ENCODE measurements around the gene DBT.

GRCh38 chr1:100279358-100279923, 29.8 kb upstream of the DBT start:
- TF ChIP-seq CTCF (conservative IDR thresholded peaks at IDR 0.05) (no peak), ZFX (IDR thresholded peaks at IDR 0.05) (no peak)
